Activated CD8-positive, alpha-beta memory T cell treated with anti-CD3 and anti-CD28 coated beads, Interleukin-2, amount 10 ng/mL, durations not matched to agents 7 days and 5 days (primary cell): ENCODE results near the gene WSB1. TPM values are rescaled to one million over a fixed set of nuclear protein-coding genes. Genes with fewer than 3 reads are reported as not detected.
"Not testable (repeated sequence)": the region's sequence is repeated elsewhere in the genome, so short reads cannot be mapped to it uniquely, and the experiment has no call there.

Experiments used
- ATAC-seq: fragments of 150-1000 bp; cut with Tn5 transposase; one replicate; pipeline ENCODE4 v1.10.0; 2021; ENCODE audit warnings: moderate library complexity
- CTCF ChIA-PET: fragments of 350-600 bp; sonication (Branson Sonifier 250); formaldehyde crosslinking; loops from one replicate; lab custom pipeline; 2021; ENCODE audit warnings: antibody characterized with exemption; lab: Charles Lee
- DNase-seq: peaks from one replicate; pipeline ENCODE4 v3.0.0-alpha.2; 2020
- H3K27ac Mint-ChIP-seq: one replicate; pipeline ENCODE4 v1.8.0; 2021; ENCODE audit warnings: mild to moderate bottlenecking, mixed read lengths
- H3K27me3 Mint-ChIP-seq: one replicate; pipeline ENCODE4 v1.8.0; 2021; ENCODE audit warnings: mixed read lengths
- H3K36me3 Mint-ChIP-seq: one replicate; pipeline ENCODE4 v1.8.0; 2021; ENCODE audit warnings: mild to moderate bottlenecking, mixed read lengths
- H3K4me1 Mint-ChIP-seq: one replicate; pipeline ENCODE4 v1.8.0; 2021; ENCODE audit warnings: mixed read lengths
- H3K4me3 Mint-ChIP-seq: one replicate; pipeline ENCODE4 v1.8.0; 2021; ENCODE audit warnings: mild to moderate bottlenecking, moderate library complexity, mixed read lengths
- H3K9me3 Mint-ChIP-seq: one replicate; pipeline ENCODE4 v1.8.0; 2022; ENCODE audit warnings: low read depth, mixed read lengths
- total RNA-seq, 2 experiments: library from RNA; stranded (reverse); gene quantifications; one replicate each; pipeline ENCODE4 v1.2.3, GENCODE V29; 2021

WSB1 gene
- total RNA-seq: 100 to 1,000 TPM; 109 to 177 TPM

GRCh38 chr17:27293898-27294688, at the start of gene WSB1:
WSB1 (plus strand) TSS chr17:27294114; CDS start chr17:27294396, 282 bp downstream.
- peaks cover 35% of the 10 kb centered on the region for H3K4me1 Mint-ChIP-seq
- H3K36me3 Mint-ChIP-seq: peaks cover 22% of the 10 kb centered on the region
- peak within 1 kb of the TSS; percentile 99 for H3K27ac Mint-ChIP-seq
- no peaks in the 10 kb centered on the region for H3K9me3 Mint-ChIP-seq
- H3K27me3 Mint-ChIP-seq: no peaks in the 10 kb centered on the region
- CTCF ChIA-PET: interaction anchor here (1.0 to 5.4 kb wide), 12 partner anchors 8 to 306 kb away, joined by 3 to 43 read pairs (median 6); no protein-coding TSS in a partner anchor
- DNase-seq (peak; percentile 93), ATAC-seq (peak; percentile 88)
- H3K4me3 Mint-ChIP-seq: peak within 1 kb of the TSS; percentile 93

DNA sequence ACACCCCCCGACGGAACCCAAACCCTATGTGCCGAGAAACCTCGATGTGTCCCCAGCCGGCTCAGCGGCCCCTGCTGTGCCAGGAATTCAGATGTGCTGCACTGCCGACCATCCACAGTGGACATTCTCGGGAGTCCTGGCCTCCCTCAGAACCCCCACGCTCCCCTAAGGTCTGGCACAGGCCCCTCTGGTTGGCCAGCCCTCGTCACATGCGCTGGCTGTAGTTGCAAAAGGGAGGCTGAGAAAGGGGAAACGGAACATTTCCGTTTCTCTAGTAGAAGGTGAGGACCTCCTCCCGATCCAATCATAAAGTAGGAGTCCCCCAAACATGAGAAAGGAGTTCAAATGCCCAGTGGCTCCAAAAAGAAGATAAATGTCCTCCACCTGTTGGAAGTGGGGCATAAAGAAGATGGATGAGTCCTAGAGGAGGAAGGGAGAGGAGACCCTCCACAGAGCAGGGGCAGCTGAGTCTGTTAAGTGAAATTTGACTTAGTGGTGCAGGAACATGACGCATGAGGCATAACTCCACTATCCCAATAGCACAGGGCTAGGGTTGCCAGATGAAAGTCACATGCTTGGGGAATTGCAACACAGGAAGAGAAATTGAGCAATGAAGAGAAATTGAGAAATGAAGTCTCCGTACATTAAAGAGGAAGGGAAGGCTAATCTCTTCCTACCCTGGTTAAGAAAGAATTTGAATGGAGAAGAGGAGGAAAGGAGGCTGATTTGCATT, 49.3 kb upstream of the WSB1 start:
- no peaks in the 10 kb centered on the region for H3K36me3 Mint-ChIP-seq
- no peak overlapping the region for H3K4me3 Mint-ChIP-seq
- peaks cover 18% of the 10 kb centered on the region for H3K27me3 Mint-ChIP-seq
- ATAC-seq (no peak), DNase-seq (no peak)
- H3K27ac Mint-ChIP-seq: no peak overlapping the region
- CTCF ChIA-PET: interaction anchor here (1.0 to 2.9 kb wide), 6 partner anchors 8 to 356 kb away, joined by 3 to 22 read pairs (median 5); no protein-coding TSS in a partner anchor
- no peaks in the 10 kb centered on the region for H3K9me3 Mint-ChIP-seq
- H3K4me1 Mint-ChIP-seq: peaks cover 37% of the 10 kb centered on the region

DNA sequence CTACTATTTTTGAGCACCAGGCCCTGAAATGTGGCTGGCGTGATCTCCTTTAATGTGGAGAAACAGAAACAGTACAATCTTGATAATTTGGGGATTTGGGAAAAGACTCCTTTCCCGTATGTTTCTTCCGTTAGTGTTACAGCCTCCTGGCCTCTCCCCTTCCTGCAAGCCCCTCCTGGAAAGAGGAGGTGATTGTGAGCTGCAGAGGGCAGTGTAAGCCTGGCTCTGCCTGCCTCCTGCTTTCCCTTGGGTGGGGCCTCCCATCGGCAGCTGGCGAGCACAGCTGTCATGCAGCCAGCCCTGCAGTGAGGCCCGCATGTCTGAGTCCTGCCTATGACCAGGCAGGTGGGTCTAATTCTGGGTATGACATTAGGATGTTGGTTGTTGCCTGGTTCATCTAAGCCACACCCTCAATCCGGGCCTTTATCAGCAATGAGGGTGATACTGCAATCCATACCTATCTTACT, 48.7 kb upstream of the WSB1 start:
- peaks cover 19% of the 10 kb centered on the region for H3K27me3 Mint-ChIP-seq
- no peaks in the 10 kb centered on the region for H3K36me3 Mint-ChIP-seq
- H3K27ac Mint-ChIP-seq: no peak overlapping the region
- peak; percentile 82 for ATAC-seq
- H3K9me3 Mint-ChIP-seq: no peaks in the 10 kb centered on the region
- peak; percentile 72 for DNase-seq
- H3K4me3 Mint-ChIP-seq: no peak overlapping the region
- peaks cover 33% of the 10 kb centered on the region for H3K4me1 Mint-ChIP-seq
- CTCF ChIA-PET: interaction anchor here (0.6 to 2.9 kb wide), 8 partner anchors 9 to 356 kb away, joined by 3 to 22 read pairs (median 4); no protein-coding TSS in a partner anchor

- ATAC-seq (no peak), DNase-seq (no peak)
- peaks cover 31% of the 10 kb centered on the region for H3K27me3 Mint-ChIP-seq
- H3K36me3 Mint-ChIP-seq: no peaks in the 10 kb centered on the region
- CTCF ChIA-PET: interaction anchor here (0.9 to 2.9 kb wide), 5 partner anchors 10 to 107 kb away, joined by 3 to 22 read pairs (median 3); no protein-coding TSS in a partner anchor
- H3K4me1 Mint-ChIP-seq: peaks cover 21% of the 10 kb centered on the region
- H3K9me3 Mint-ChIP-seq: no peaks in the 10 kb centered on the region
- H3K4me3 Mint-ChIP-seq: no peak overlapping the region
- no peak overlapping the region for H3K27ac Mint-ChIP-seq
Measured at GRCh38 chr17:27246537-27246936, 47.4 kb upstream of the WSB1 start.

GRCh38 chr17:27247071-27247957, 46.6 kb upstream of the WSB1 start:
- no peaks in the 10 kb centered on the region for H3K9me3 Mint-ChIP-seq
- no peak overlapping the region for H3K4me3 Mint-ChIP-seq
- H3K36me3 Mint-ChIP-seq: no peaks in the 10 kb centered on the region
- CTCF ChIA-PET: interaction anchor here (1.0 to 2.9 kb wide), 2 partner anchors 11 to 39 kb away, joined by 3 to 22 read pairs; no protein-coding TSS in a partner anchor
- ATAC-seq (no peak), DNase-seq (no peak)
- peaks cover 17% of the 10 kb centered on the region for H3K4me1 Mint-ChIP-seq
- H3K27ac Mint-ChIP-seq: no peak overlapping the region
- peaks cover 39% of the 10 kb centered on the region for H3K27me3 Mint-ChIP-seq

GRCh38 chr17:27247958-27248342, 46.0 kb upstream of the WSB1 start:
- Mint-ChIP-seq H3K4me3 (no peak overlapping the region), H3K36me3 (no peaks in the 10 kb centered on the region), H3K9me3 (no peaks in the 10 kb centered on the region), H3K4me1 (peaks cover 15% of the 10 kb centered on the region), H3K27ac (no peak overlapping the region), H3K27me3 (peaks cover 40% of the 10 kb centered on the region)
- CTCF ChIA-PET: no interaction called here
- no peak for ATAC-seq
- no peak for DNase-seq

GRCh38 chr17:27250791-27251190, 43.1 kb upstream of the WSB1 start:
- not testable (repeated sequence) for H3K4me1 Mint-ChIP-seq, H3K4me3 Mint-ChIP-seq, H3K36me3 Mint-ChIP-seq, H3K9me3 Mint-ChIP-seq, H3K27ac Mint-ChIP-seq, ATAC-seq, DNase-seq
- CTCF ChIA-PET: interaction anchor here (4.5 kb wide), 1 partner anchor 15 kb away, joined by 11 read pairs; no protein-coding TSS in a partner anchor
- H3K27me3 Mint-ChIP-seq: peaks cover 35% of the 10 kb centered on the region

- H3K4me1 Mint-ChIP-seq, H3K4me3 Mint-ChIP-seq, H3K27ac Mint-ChIP-seq, ATAC-seq, H3K9me3 Mint-ChIP-seq, DNase-seq, H3K36me3 Mint-ChIP-seq: not testable (repeated sequence)
- CTCF ChIA-PET: interaction anchor here (0.7 kb wide), 1 partner anchor 37 kb away, joined by 3 read pairs; no protein-coding TSS in a partner anchor
- H3K27me3 Mint-ChIP-seq: peaks cover 34% of the 10 kb centered on the region
Measured at GRCh38 chr17:27254802-27255201, 39.1 kb upstream of the WSB1 start.

GRCh38 chr17:27256225-27257030, 37.5 kb upstream of the WSB1 start:
- CTCF ChIA-PET: interaction anchor here (1.2 kb wide), 1 partner anchor 15 kb away, joined by 3 read pairs; no protein-coding TSS in a partner anchor
- Mint-ChIP-seq H3K27ac (no peak overlapping the region), H3K27me3 (peaks cover 25% of the 10 kb centered on the region), H3K36me3 (no peaks in the 10 kb centered on the region), H3K4me3 (no peak overlapping the region), H3K9me3 (no peaks in the 10 kb centered on the region), H3K4me1 (no peaks in the 10 kb centered on the region)
- no peak for DNase-seq
- no peak for ATAC-seq

- H3K4me1 Mint-ChIP-seq: no peaks in the 10 kb centered on the region
- CTCF ChIA-PET: interaction anchor here (0.8 to 1.2 kb wide), 2 partner anchors 14 to 20 kb away, joined by 3 to 4 read pairs; no protein-coding TSS in a partner anchor
Measured at GRCh38 chr17:27257031-27257357, 36.9 kb upstream of the WSB1 start.

DNA sequence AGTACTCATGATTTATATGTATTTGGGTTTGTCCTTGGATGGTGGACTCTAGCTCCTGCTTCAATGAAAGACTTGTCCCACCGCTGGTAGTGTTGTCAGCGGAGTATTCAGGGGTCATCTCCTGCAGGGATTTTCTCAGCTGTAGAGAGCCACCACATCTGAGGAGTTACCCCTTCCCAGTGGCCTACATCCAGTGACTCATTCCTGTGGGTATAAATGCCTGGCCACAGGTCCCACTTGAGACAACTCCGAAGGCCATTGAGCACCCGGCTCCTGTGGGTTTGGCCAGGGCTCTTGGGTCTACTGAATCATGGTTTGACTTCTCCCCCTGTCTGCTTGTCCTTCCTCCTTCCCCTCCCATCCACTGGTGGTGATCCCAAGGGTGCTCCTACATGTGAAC, 34.6 kb upstream of the WSB1 start:
- Mint-ChIP-seq H3K27ac (no peak overlapping the region), H3K27me3 (peaks cover 13% of the 10 kb centered on the region), H3K4me3 (no peak overlapping the region), H3K9me3 (no peaks in the 10 kb centered on the region), H3K36me3 (no peaks in the 10 kb centered on the region), H3K4me1 (no peaks in the 10 kb centered on the region)
- CTCF ChIA-PET: interaction anchor here (1.1 kb wide), 1 partner anchor 23 kb away, joined by 5 read pairs; no protein-coding TSS in a partner anchor
- ATAC-seq (no peak), DNase-seq (no peak)

More at GRCh38 chr17:27257031-27257357, 36.9 kb upstream of the WSB1 start:
- Mint-ChIP-seq H3K4me3 (no peak overlapping the region), H3K9me3 (no peaks in the 10 kb centered on the region), H3K36me3 (no peaks in the 10 kb centered on the region), H3K27me3 (peaks cover 24% of the 10 kb centered on the region), H3K27ac (no peak overlapping the region)
- DNase-seq (no peak), ATAC-seq (no peak)

GRCh38 chr17:27263386-27263785, 30.5 kb upstream of the WSB1 start:
- DNase-seq (no peak), ATAC-seq (no peak)
- no peaks in the 10 kb centered on the region for H3K4me1 Mint-ChIP-seq
- H3K4me3 Mint-ChIP-seq: no peak overlapping the region
- no peak overlapping the region for H3K27ac Mint-ChIP-seq
- no peaks in the 10 kb centered on the region for H3K36me3 Mint-ChIP-seq
- CTCF ChIA-PET: no interaction called here
- H3K9me3 Mint-ChIP-seq: no peaks in the 10 kb centered on the region
- peaks cover 17% of the 10 kb centered on the region for H3K27me3 Mint-ChIP-seq
